ENCODE results near the gene CCM2L.

CCM2L gene

GRCh38 chr20:32050851-32051556 is 40.8 kb downstream of the CCM2L start:
- DNase-seq (ENCODE audit: insufficient read length, low spot score) (no peak), FAIRE-seq (peak; percentile 35)
- TF ChIP-seq POU2F2 (IDR thresholded peaks at IDR 0.05; ENCODE audit: low read depth, low read length) (no peak), SPI1 (IDR thresholded peaks at IDR 0.05; ENCODE audit: low read depth, low read length) (peak; percentile 32; the same call in 1 of the 2 replicates), PAX5 (IDR thresholded peaks at IDR 0.05; ENCODE audit: insufficient read depth, low read length, severe bottlenecking) (no peak), TAF1 (IDR thresholded peaks at IDR 0.05; ENCODE audit: low read depth, low read length) (no peak)

DNA sequence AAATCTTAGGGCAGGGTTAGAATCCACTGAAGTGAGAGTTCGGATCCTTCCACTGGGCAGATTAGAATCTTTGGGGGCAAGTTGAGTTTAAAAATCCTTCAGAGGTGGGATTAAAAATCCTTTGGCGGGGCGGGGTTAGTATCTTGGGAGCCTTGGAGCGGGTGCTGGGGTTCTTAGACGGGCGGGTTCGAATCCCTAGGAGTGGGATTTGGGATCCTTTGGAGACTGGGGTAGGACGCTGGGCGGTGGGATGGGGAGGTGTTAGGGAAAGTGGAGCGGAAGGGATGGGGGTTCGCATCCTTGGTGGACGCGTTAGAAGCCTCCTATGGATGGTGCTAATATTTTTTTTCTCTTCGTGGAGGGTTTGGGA is 41.5 kb downstream of the CCM2L start:
- FAIRE-seq = no peak
- DNase-seq (ENCODE audit: insufficient read length, low spot score) = no peak
- no peak for TF ChIP-seq PAX5 (IDR thresholded peaks at IDR 0.05; ENCODE audit: insufficient read depth, low read length, severe bottlenecking)
- TF ChIP-seq POLR2AphosphoS5 (IDR thresholded peaks at IDR 0.05; ENCODE audit: low read depth, low read length) = no peak
- TF ChIP-seq TAF1 (IDR thresholded peaks at IDR 0.05; ENCODE audit: low read depth, low read length) = no peak
- no peak for TF ChIP-seq POU2F2 (IDR thresholded peaks at IDR 0.05; ENCODE audit: low read depth, low read length)

GRCh38 chr20:32052090-32052777 is 42.0 kb downstream of the CCM2L start, which contains the start of gene HCK:
Gene HCK (plus strand): TSS chr20:32052242.
- DNase-seq (ENCODE audit: insufficient read length, low spot score) (peak; percentile 48), FAIRE-seq (peak; percentile 28)
- TF ChIP-seq POU2F2 (IDR thresholded peaks at IDR 0.05; ENCODE audit: low read depth, low read length) (no peak), PAX5 (IDR thresholded peaks at IDR 0.05; ENCODE audit: insufficient read depth, low read length, severe bottlenecking) (no peak), POLR2A (IDR thresholded peaks at IDR 0.05; ENCODE audit: low read depth, low read length) (no peak; the same call in 1 of the 2 replicates), TAF1 (IDR thresholded peaks at IDR 0.05; ENCODE audit: low read depth, low read length) (no peak), POLR2AphosphoS5 (IDR thresholded peaks at IDR 0.05; ENCODE audit: low read depth, low read length) (no peak), SPI1 (IDR thresholded peaks at IDR 0.05; ENCODE audit: low read depth, low read length) (no peak)

GRCh38 chr20:32052778-32053362 is 42.6 kb downstream of the CCM2L start:
- peak; percentile 58 for DNase-seq (ENCODE audit: insufficient read length, low spot score)
- TF ChIP-seq SPI1 (IDR thresholded peaks at IDR 0.05; ENCODE audit: low read depth, low read length) (no peak), POLR2AphosphoS5 (IDR thresholded peaks at IDR 0.05; ENCODE audit: low read depth, low read length) (no peak), TAF1 (IDR thresholded peaks at IDR 0.05; ENCODE audit: low read depth, low read length) (no peak), POU2F2 (IDR thresholded peaks at IDR 0.05; ENCODE audit: low read depth, low read length) (no peak), PAX5 (IDR thresholded peaks at IDR 0.05; ENCODE audit: insufficient read depth, low read length, severe bottlenecking) (no peak), POLR2A (IDR thresholded peaks at IDR 0.05; ENCODE audit: low read depth, low read length) (no peak)
- FAIRE-seq = peak; percentile 87

- no peak for TF ChIP-seq POU2F2 (IDR thresholded peaks at IDR 0.05; ENCODE audit: low read depth, low read length)
- no peak for TF ChIP-seq SPI1 (IDR thresholded peaks at IDR 0.05; ENCODE audit: low read depth, low read length)
- TF ChIP-seq PAX5 (IDR thresholded peaks at IDR 0.05; ENCODE audit: insufficient read depth, low read length, severe bottlenecking) = no peak
- TF ChIP-seq POLR2A (IDR thresholded peaks at IDR 0.05; ENCODE audit: low read depth, low read length) = no peak
- TF ChIP-seq POLR2AphosphoS5 (IDR thresholded peaks at IDR 0.05; ENCODE audit: low read depth, low read length) = no peak
- no peak for TF ChIP-seq TAF1 (IDR thresholded peaks at IDR 0.05; ENCODE audit: low read depth, low read length)
- DNase-seq (ENCODE audit: insufficient read length, low spot score) (no peak), FAIRE-seq (no peak)
Observed at GRCh38 chr20:32053648-32054047, 43.4 kb downstream of the CCM2L start.

DNA sequence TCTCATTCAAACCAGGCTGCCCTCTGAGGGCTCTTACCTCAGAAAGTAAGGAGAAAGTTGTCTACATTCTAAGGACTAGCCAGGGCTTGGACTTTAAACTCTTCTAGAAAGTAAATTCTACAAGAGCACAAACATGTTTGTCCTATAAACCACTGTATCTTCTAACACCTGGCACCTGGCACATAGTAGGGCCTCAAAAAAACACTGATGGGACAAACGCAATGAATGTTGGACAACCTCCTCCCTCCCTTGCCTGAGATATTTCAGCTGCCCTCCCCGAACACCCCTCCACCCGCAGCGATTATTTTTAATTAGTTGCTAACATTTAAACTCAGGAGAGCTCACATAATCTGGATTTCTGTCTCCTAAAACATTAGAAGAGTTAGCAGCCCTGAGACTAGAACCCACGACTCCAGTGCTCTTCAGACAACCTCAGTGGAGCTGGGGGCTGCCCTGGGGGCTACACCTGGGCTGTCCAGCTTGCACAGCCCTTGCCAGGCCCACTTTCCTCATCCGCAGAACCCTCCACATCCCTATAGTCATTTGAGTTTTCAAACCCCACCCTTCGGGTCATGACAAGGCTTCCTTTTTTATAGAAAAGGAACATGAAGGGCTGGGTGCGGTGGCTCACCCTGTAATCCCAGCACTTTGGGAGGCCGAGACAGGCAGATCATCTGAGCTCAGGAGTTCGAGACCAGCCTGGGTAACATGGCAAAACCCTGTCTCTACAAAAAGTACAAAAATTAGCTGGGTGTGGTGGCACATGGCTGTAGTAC is 46.7 kb downstream of the CCM2L start:
- DNase-seq (ENCODE audit: insufficient read length, low spot score) = no peak
- TF ChIP-seq POLR2A (IDR thresholded peaks at IDR 0.05; ENCODE audit: low read depth, low read length) = no peak
- no peak for FAIRE-seq

DNA sequence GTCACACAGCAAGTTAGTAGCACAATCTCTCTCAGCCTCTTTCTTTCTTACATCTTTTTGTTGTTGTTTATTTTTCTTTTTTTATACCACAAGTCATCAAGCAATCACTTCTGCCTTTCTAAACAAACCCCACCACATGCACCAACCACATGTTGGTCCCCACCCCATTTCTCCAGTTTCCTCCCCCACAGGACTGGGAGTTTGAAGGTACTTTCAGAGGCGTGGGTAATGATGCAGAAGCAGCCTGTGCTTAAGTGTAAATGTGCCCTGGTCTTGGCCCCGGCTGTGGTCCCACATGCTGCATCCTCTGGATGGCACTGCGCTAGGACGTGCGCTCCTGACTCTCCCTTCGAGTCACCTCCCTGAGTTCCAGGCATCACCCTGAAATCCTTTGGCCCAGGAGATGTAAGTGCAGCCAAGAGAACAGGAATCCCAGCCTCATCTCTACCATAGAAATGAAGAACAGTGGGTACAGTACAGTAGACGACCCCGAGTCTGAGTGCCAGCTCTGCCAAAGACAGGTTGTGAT is 47.5 kb downstream of the CCM2L start:
- FAIRE-seq = no peak
- TF ChIP-seq TAF1 (IDR thresholded peaks at IDR 0.05; ENCODE audit: low read depth, low read length) (no peak), POU2F2 (IDR thresholded peaks at IDR 0.05; ENCODE audit: low read depth, low read length) (no peak)

DNA sequence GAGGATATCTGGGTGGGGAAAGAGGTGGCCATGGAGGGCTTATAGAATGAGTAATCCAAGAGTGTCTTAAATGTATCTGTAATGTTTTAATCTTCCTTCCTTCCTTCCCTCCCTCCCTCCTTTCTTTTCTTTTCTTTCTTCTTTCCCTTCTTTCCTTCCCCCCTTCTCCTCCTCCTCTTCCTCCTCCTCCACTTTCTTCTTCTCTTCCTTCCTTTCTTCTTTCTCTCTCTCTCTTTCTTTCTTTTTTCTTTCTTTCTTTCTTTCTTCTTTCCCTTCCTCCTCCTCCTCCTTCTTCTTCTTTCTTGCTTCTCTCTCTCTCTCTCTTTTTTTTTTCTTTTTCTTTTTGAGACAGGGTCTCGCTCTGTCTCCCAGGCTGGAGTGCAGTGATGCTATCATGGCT is 49.0 kb downstream of the CCM2L start:
- no peak for FAIRE-seq
- no peak for TF ChIP-seq POU2F2 (IDR thresholded peaks at IDR 0.05; ENCODE audit: low read depth, low read length)
- TF ChIP-seq TAF1 (IDR thresholded peaks at IDR 0.05; ENCODE audit: low read depth, low read length) = no peak
- no peak for TF ChIP-seq PAX5 (IDR thresholded peaks at IDR 0.05; ENCODE audit: insufficient read depth, low read length, severe bottlenecking)
- TF ChIP-seq POLR2AphosphoS5 (IDR thresholded peaks at IDR 0.05; ENCODE audit: low read depth, low read length) = no peak
- TF ChIP-seq POLR2A (IDR thresholded peaks at IDR 0.05; ENCODE audit: low read depth, low read length) = no peak
- TF ChIP-seq SPI1 (IDR thresholded peaks at IDR 0.05; ENCODE audit: low read depth, low read length) = no peak
- DNase-seq (ENCODE audit: insufficient read length, low spot score) = no peak

More for the DNA sequence above, 47.5 kb downstream of the CCM2L start:
- no peak for DNase-seq (ENCODE audit: insufficient read length, low spot score)

DNA sequence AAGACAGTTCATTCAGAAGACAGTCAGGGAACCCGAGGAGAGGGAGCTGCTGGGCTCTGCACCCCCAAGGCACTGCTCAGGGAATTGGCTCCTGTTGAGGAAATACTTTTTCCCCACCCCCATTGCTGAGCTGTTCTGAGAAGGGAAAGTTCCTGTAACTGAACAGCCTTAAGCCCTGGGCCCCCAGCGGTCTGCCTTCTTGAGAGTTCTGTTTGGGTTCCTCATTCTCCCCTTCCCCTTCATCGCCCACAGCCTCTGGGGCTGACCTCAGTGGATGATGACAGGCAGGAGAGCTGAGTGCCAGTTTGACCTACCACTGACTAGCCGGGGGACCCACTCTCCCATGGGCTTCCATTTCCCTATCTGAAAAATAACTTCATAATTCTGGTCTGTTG is 52.5 kb downstream of the CCM2L start:
- TF ChIP-seq PAX5 (IDR thresholded peaks at IDR 0.05; ENCODE audit: insufficient read depth, low read length, severe bottlenecking) (no peak), SPI1 (IDR thresholded peaks at IDR 0.05; ENCODE audit: low read depth, low read length) (peak; percentile 81), TAF1 (IDR thresholded peaks at IDR 0.05; ENCODE audit: low read depth, low read length) (no peak), POLR2A (IDR thresholded peaks at IDR 0.05; ENCODE audit: low read depth, low read length) (no peak)
- DNase-seq (ENCODE audit: insufficient read length, low spot score) (no peak), FAIRE-seq (peak; percentile 62)
